NT2/D1 (cell line): ENCODE results near the gene TMBIM1.

Experiments
- SUZ12 ChIP-seq: IDR thresholded peaks from 2 replicates; pipeline ENCODE4 v1.6.1; 2011; ENCODE audit not compliant: insufficient read length, insufficient read depth; ENCODE audit errors: extremely low read depth
- ZNF274 ChIP-seq: IDR thresholded peaks from 2 replicates; pipeline ENCODE4 v1.6.1; 2011; ENCODE audit warnings: mild to moderate bottlenecking, low read depth, low read length

- TF ChIP-seq ZNF274 (no peak), SUZ12 (no peak)
These were observed 22.2 kb downstream of the TMBIM1 start, which contains the start of the genes AAMP and PNKD for GRCh38 chr2:218269900-218270720.
